GM10266 (cell line): ENCODE results near the gene WASF3.

Experiments
- DNase-seq: peaks from one replicate; pipeline ENCODE4 v3.0.0; 2012; ENCODE audit errors: extremely low spot score
- CTCF ChIP-seq: IDR thresholded peaks from 2 replicates; pipeline ENCODE4 v1.5.1; 2012; ENCODE audit warnings: mild to moderate bottlenecking, low read depth; ENCODE audit not compliant: control insufficient read depth, insufficient read depth; ENCODE audit errors: missing control alignments

Gene WASF3

GRCh38 chr13:26678796-26679195 lies 121.3 kb downstream of the WASF3 start:
- no peak for DNase-seq
- TF ChIP-seq CTCF = no peak

DNA sequence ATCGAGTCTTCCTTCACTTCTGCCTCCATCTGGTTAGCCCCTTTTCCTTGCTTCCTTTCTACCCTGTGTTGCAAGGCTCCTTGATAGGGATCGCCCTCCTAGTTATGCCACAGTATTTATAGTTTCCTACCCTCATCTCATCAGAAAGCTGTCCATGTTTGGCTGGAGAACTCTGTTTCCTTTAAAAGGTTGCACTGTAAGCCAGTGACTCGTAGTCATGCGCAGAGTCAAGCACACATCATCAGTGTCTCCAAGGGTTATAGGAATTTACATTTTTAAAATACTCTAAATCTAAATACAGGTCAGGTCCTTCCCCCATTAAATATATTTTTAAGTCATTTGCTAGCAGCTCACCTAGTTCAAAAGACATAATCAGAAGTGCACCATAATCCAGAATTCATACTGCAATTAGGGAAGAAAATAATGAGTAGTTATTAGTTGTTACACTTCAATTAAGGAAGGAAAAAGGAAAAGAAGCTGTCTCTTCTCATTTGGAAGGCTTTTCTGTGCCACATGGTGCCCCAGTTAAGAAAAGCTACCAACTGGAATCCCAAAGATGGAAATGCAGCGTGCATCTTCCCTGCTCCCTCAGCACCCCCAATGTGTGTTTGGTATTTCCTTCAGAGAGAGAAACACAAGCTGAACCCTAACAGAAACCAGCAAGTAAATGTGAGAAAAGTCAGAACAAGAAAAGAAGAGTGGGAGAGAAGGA lies 122.1 kb downstream of the WASF3 start:
- no peak for DNase-seq
- TF ChIP-seq CTCF = no peak

- no peak for DNase-seq
- TF ChIP-seq CTCF = no peak
Measured at GRCh38 chr13:26680123-26680450, 122.6 kb downstream of the WASF3 start.

DNA sequence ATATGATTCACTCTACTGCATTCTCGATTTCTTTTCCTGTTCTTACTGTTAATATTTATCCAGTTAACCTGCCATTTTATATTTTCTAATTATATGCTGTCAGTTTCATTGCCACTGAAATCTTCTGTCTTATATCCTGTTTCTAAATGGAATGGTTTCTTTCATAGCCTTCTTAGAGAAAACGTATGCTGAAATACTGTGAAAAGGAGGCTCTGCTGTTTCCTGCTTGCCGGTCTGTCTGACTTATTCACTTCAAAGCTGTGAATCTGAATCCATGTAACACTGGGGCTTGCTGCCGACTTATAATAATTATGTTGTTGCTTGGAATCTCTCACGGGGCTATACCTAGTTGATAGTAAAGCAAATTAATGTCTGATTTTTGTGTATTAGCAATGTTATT lies 123.1 kb downstream of the WASF3 start:
- no peak for DNase-seq
- TF ChIP-seq CTCF = no peak

GRCh38 chr13:26681036-26681435 lies 123.6 kb downstream of the WASF3 start:
- TF ChIP-seq CTCF = no peak
- DNase-seq = no peak

DNA sequence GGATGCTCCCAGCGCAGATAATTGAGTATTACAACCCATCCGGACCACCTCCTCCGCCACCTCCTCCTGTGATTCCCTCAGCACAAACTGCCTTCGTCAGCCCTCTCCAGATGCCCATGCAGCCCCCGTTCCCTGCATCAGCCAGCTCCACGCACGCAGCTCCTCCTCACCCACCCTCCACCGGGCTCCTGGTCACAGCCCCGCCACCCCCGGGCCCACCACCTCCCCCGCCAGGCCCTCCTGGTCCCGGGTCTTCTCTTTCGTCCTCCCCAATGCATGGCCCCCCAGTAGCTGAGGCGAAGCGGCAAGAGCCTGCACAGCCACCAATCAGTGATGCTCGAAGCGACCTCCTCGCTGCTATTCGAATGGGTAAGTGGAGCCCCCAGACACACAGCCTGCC lies 125.1 kb downstream of the WASF3 start:
- TF ChIP-seq CTCF = no peak

GRCh38 chr13:26685606-26686005 lies 128.1 kb downstream of the WASF3 start:
- TF ChIP-seq CTCF = no peak
- DNase-seq = no peak

More for the DNA sequence above, 125.1 kb downstream of the WASF3 start:
- DNase-seq = no peak
